HG03460 (cell line): ENCODE data around the gene KRTAP5-11.
"Not testable (repeated sequence)": the region's sequence is repeated elsewhere in the genome, so short reads cannot be mapped to it uniquely, and the experiment has no call there.

Experiments used
- ATAC-seq: cut with Tn5 transposase; IDR thresholded peaks from one replicate; pipeline ENCODE4 v1.9.1; 2021; ENCODE audit not compliant: unreplicated experiment

KRTAP5-11 gene

DNA sequence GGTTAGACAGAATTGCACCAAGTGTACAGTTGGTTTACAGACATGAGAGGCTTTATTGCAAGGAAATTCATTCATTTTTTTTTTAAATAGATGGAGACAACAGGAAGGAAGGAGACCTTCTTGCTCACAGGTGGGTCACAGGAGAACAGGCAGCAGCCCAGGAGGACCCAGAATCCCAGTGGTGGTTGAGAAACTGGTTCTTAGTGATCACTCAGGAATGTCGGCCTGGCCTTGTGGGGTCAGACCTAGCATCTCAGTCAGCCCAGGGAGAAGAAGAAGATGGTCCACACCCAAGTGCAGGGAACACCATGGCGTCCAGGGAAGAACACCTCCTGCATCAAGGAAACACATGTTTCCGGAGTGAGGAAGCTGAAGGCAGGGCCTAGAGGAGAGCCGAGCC lies 849 bp downstream of the KRTAP5-11 start:
- no peak for ATAC-seq

DNA sequence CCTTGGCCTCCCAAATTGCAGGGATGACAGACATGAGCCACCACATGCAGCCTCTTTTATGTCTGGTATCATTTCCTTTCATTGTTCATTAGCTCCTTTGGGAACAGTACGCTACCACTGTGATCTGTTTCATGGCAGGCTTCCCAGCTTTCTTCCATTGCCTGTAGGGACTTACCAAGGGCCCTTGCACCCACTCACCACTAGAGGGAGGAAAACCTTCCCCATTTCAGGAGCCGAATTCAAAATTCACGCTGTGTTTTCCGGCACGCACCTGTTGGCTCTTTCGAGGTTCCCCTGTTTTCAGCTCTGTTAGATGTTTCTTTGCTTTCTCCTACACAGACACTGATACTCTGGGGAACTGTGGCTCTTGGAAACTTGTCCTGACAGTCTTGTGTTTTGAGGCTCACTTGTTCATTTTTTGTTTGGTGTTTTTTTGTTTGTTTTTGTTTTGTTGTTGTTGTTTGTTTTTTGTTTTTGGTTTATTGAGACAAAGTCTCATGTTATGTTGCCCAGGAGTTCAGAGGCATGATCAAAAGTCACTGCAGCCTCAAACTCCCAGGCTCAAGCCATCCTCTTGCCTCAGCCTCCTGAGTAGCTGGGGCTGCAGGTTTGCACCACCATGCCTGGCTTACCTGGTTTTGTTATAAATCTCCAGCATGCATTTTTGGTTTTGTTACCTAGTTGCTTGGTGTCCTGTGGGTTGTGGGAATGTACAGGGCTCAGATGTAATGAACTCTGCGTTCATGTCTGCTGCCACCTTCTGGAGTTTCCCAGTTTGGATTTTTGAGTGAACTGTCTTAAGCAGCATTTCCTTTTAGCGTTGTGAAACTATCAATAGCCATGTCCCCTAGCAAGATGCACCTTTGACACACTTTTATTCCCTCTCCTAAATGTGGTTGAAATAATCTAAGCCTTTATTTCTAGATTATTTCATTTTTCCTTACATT lies 2.3 kb downstream of the KRTAP5-11 start:
- no peak for ATAC-seq

DNA sequence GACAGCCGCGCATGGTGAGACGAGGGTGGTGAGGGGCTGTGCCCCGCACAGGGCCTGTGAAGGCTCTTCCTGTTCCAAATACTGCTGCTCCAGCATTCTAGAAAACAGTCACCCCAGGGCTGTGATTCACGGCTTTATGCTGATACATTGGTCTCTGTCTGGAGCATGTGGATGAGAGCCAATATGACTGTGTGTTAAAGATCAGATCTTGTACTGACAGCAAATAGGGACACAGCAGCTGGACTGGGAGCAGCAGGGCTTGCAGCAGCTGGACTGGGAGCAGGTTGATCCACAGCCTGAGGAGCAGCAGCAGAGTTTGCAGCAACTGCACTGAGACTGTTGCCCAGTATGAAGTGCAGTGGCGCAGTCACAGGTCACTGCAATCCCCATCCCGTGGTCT lies 3.2 kb downstream of the KRTAP5-11 start:
- ATAC-seq: not testable (repeated sequence)

DNA sequence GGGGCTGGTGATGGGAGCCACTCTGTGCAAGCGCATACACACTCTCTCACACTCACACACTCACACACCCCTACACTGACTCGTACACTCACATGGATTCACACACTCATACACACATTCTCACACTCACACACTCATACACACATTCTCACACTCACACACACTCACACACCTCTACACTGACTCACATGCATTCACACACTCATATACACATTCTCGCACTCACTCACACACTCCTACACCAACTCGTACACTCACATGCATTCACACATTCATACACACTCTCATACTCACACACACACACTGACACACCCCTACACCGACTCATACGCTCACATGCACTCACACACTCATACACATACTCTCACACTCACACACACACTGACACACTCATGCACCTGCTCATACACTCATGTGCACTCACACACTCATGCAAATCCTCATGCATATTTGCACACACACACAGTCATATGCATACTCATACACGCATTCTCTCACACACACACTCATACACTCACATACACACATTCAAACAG lies 5.1 kb downstream of the KRTAP5-11 start:
- no peak for ATAC-seq

DNA sequence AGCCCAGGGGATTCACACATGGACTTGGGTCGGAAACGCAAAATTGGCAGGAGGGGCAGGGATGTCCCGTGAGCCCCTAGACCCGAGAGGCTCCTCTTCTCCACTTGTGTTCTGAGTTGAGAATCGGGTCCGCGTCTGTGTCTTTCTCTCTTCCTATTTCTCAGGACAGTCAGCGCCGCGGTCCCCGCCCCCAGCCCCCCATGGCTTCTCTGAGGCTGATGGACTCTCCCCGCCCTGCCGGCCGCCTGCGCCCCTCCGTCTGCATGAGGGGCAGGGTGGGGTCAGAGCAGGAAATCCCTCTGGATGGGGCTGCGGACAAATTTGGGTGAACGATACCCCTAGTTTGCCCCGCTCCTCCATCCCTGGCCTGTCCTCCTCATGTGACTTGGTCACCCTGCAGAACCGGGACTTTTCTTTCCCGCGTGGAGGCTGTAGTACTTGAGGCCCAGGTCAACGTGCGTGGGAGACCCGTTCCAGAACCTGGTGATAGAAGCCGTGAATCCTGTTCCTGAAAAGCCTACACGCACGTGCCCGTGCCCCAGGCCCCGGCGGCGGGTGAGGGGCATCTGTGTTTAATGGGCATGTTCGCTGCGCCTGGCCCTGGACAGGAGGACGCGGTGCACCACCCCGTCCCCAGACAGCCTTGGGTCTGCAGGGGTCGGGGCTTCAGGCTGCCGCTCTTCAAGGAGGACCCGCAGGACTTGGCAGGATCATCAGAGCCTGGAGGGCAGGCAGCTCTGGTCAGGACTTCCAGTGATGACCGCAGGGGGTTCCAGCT lies 5.8 kb downstream of the KRTAP5-11 start:
- ATAC-seq: not testable (repeated sequence)

DNA sequence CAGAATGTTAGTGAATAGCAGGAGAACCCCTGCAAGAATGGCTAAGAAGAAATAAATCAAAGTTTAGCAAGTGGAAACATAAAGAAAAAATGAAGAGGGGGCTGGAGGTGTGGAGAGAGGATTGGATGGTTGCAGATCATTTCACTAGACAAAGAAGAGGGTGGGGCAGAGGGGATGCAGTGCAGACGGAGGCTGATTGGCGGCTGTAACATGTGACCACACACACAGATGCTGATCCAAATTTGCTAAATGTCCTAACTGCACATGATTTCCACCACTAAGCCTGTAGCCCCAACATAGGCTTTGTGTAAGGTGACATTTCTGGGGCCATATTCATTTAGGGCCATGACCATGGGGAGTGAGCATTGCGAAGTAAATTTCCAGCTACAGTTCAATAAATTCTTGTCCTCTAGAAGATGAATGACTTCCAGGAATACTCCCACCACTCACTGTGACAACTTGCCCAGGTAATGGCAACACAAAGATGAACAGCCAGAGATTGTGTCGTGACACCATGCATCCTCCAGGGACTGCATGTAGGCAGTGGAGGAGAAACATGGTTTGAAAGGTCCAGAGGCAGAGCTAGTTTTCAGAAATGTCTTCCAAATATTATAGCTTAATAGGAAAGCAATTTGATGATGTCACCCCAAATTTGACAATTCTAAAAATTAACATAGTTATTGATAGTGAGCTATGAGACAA lies 6.8 kb downstream of the KRTAP5-11 start:
- ATAC-seq: no peak

DNA sequence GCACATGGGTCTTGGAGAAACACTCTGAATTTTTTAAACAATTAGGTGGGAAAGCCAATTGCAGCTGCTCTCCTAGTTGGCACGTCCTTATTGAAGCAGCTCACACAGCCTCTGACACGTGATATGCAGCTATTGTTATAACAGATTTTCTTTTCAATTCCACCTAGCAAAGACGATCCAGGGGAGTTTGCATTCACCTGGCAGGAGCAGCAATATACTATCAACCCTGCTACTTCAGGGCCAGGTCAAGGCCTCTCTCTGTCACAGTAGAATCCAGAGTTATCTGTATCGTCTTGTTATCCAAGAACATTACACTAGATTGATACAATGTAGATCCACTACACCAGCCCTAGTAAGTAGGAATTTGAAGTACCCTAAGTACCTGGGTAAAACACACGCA lies 8.3 kb downstream of the KRTAP5-11 start:
- no peak for ATAC-seq

DNA sequence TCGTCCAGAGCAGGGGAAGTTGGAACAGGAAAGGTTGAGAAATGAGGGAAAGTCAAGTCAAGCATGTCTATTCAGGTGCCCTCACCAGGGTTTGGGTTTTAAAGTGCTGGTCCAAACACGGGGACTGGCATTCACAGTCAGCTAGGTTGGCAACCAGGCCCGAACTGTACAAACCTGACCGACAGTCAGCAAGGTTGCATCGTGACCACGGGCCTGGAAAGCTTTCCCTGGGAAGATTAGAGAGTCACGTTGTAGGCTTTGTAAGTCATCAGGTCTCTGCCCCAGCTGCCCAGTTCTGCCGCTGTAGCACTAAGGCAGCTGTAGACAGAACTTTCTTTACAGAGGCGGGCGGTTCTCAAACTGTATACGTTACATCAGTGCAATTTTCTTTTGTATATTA lies 9.9 kb downstream of the KRTAP5-11 start:
- no peak for ATAC-seq

DNA sequence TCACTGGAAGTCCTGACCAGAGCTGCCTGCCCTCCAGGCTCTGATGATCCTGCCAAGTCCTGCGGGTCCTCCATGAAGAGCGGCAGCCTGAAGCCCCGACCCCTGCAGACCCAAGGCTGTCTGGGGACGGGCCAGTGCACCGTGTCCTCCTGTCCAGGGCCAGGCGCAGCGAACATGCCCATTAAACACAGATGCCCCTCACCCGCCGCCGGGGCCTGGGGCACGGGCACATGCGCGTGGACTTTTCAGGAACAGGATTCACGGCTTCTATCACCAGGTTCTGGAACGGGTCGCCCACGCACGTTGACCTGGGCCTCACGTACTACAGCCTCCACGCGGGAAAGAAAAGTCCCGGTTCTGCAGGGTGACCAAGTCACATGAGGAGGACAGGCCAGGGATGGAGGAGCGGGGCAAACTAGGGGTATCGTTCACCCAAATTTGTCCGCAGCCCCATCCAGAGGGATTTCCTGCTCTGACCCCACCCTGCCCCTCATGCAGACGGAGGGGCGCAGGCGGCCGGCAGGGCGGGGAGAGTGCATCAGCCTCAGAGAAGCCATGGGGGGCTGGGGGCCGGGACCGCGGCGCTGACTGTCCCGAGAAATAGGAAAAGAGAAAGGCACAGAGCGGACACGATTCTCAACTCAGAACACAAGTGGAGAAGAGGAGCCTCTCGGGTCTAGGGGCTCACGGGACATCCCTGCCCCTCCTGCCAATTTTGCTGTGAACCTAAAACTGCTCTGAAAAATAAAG lies 11.4 kb downstream of the KRTAP5-11 start:
- ATAC-seq: not testable (repeated sequence)

DNA sequence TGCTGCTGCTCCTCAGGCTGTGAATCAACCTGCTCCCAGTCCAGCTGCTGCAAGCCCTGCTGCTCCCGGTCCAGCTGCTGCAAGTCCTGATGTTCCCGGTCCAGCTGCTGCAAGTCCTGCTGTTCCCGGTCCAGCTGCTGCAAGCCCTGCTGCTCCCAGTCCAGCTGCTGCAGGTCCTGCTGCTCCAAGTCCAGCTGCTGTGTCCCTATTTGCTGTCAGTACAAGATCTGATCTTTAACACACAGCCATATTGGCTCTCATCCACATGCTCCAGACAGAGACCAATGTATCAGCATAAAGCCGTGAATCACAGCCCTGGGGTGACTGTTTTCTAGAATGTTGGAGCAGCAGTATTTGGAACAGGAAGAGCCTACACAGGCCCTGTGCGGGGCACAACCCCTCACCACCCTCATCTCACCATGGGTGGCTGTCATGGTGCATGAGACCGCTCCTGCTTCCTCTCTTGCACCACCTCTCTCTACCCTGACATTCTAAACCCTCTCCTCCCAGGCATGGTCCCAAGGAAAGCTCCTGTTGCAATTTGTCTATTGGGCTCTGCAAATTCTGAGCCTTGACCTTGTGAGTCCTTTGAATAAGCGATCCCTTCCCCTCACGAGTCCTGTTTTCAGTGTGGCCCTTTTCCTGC lies 13.8 kb downstream of the KRTAP5-11 start:
- ATAC-seq: no peak

DNA sequence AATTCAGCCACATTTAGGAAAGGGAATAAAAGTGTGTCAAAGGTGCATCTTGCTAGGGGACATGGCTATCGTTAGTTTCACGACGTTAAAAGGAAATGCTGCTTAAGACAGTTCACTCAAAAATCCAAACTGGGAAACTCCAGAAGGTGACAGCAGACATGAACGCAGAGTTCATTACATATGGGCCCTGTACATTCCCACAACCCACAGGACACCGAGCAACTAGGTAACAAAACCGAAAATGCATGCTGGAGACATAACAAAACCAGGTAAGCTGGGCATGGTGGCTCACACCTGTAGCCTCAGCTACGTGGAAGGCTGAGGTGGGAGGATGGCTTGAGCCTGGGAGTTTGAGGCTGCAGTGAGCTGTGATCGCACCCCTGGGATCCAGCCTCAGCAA lies 15.0 kb downstream of the KRTAP5-11 start:
- not testable (repeated sequence) for ATAC-seq

DNA sequence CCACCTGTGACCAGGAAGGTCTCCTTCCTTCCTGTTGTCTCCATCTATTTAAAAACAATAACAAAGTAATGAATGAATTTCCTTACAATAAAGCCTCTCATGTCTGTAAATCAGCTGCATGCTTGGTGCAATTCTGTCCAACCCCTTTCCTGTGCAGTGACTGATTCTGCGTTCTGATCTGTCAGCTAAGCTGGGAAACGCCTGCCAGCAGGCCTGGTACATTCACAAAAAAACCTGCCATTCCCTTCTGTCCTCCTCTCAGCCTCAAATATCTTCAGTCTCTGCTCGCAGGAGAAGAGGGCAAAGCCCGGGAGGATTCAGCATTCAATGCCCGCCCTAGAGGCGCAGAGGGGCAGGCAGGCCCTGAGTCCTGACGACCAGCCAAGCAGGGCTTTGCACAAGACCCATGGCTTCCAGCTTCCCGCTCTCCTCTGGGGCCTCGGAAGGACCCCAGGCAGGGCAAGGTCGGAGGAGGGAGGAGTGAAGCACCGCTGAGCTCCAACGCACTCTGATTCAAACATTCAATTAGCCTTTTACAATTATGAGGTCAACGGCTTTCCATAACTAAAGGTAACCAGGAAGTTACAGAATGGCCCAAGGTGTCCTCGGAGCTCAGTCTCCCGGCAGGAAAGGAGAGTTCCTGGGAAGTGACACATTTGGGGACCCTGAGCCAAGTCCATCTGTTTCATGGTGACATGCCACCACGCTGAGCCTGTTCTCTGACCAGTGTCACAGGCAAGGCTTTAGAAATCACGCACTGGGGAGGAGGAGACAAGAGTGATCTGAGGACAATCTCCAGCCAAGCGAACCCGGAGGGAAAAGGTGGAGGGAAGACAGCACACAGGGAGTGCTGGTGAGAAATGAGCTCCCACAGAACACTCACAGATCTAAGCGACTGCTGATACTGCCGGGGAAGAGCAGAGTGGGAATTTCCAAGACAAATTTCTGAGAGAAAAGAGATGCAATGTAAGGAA lies 15.8 kb downstream of the KRTAP5-11 start:
- not testable (repeated sequence) for ATAC-seq

DNA sequence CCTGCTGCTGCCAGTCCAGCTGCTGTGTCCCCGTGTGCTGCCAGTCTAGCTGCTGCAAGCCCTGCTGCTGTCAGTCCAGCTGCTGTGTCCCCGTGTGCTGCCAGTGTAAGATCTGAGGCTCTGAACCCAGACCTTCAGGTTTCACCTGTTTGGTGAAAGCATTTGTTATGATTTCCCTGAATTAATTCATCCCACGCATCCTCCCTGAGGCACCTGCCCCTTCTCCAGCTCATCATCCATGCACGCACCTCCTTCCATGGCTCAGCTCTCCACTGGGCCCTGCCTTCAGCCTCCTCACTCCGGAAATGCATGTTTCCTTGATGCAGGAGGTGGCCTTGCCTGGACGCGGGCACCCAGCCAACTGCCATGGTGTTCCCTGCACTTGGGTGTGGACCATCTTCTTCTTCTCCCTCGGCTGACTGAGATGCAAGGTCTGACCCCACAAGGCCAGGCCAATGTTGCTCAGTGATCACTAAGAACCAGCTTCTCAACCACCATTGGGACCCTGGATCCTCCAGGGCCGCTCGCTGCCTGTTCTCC lies 16.5 kb downstream of the KRTAP5-11 start:
- ATAC-seq: no peak

DNA sequence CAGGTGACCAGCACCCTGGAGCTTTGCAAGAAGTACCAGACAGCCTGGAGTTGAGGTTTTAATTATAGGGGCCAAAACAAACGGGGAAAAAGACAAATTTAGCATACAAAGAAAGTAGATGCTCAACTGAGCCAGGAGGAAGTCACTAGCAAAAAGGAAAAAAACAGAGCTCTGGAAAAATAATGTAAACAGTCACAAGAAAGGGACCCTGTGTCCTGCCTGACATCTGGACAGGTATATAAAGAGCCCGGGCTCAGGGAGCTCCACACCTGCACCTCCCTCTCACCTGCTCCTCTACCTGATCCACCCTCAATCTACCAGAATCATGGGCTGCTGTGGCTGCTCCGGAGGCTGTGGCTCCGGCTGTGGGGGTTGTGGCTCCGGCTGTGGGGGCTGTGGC lies 17.4 kb downstream of the KRTAP5-11 start, which contains the start of gene KRTAP5-10:
KRTAP5-10 (plus strand) TSS at position 301 of the 400 bp plus-strand sequence; CDS start at position 326, 25 bp downstream.
- no peak for ATAC-seq

DNA sequence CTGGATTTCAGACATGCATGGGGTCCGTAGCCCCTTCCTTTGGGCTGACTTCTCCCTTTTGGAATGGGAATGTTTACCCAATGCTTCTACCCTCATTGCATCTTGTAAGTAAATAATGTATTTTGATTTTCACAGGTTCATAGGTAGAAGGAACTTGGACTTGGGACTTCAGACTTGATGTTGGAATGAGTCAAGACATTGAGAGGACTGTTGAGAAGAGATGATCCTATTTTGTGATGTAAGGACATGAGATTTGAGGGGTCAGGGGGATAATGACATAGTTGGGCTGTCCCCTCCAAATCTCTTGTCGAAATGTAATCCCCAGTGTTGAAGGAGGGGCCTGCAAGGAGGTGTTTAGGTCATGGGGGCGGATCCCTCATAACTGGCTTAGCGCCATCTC lies 18.2 kb downstream of the KRTAP5-11 start:
- ATAC-seq: no peak

DNA sequence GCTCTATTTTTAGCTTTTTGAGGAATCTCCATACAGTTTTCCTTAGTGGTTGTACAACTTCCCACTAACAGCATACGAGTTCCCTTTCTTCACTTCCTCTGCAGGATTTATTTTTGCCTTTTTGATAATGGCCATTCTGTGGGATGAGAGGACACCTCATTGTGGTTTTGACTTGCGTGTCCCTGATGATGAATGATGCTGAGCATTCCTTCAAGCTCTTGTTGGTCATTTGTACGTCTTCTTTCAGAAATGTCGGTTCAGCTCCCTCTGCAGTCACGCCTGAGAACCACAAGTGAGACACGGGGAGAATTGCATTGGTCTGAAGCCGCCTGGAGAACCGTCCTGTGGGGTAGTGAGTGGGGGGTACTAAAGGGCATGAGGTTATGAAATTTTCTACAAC lies 19.3 kb downstream of the KRTAP5-11 start:
- no peak for ATAC-seq

DNA sequence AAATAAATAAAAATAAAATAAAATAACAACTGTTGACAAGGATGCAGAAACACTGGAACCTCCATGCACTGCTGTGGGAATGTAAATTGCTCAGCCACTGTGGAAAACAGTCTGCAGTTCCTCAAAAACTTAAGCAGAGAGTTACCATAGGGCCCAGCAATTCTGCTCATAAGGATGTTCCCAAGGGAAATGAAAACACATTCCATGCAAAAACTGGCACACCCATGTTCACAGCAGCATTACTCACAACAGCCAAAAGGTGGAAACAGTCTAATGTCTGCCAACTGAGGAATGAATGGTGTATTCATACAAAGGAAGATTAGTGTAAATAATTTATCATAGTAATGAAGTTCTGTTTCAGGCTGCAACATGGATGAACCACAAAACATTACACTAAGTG lies 20.6 kb downstream of the KRTAP5-11 start:
- no peak for ATAC-seq

DNA sequence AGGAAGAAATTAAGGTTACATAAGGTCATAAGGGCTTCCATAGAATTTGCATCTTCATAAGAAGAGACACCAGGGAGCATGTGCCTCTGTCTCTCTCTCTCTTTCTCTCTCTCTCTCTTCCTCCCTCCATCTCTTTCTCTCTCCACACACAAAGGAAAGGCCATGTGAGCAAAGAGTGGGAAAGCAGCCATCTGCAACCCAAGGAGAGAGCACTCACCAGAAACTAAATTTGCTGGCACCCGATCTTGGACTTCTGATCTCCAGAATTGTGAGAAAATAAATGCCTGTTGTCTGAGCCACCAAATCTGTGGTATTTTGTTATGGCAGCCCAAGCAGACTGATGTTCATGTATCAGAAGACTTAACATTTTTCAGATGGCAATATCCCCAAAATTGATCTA lies 23.7 kb downstream of the KRTAP5-11 start:
- no peak for ATAC-seq
